Measurements from ENCODE around the gene HTT. TPM values are rescaled to one million over a fixed set of nuclear protein-coding genes. Genes with fewer than 3 reads are reported as not detected.

Gene HTT
- total and polyA plus RNA-seq, 9 of the 15 experiments (the other 6 are each of a cell fraction or from before 2014, with no cell fraction given) = 0.66 to 31.6 (median 14.7) TPM

GRCh38 chr4:3047464-3048286, 26.8 kb upstream of the HTT start (continued):
- TF ChIP-seq DDX20 (tag; IDR thresholded peaks at IDR 0.05; ENCODE audit: low read depth) (no peak), HOMEZ (CRISPR knock-in tag; IDR thresholded peaks at IDR 0.05) (no peak), HINFP (tag; conservative IDR thresholded peaks at IDR 0.05; ENCODE audit: low read depth) (no peak), CTCF (IDR thresholded peaks at IDR 0.05 in 2 of 3, conservative IDR thresholded peaks at IDR 0.05 in 1 of 3; ENCODE audit: insufficient read depth in 2 of 3, low read depth in 1 of 3, low read length in 3 of 3) (peak; percentile 81 to 83 (median 83)), TBL1XR1 (IDR thresholded peaks at IDR 0.05; ENCODE audit: low read length in 2 of 2) (no peak), ZNF668 (CRISPR knock-in tag; IDR thresholded peaks at IDR 0.05) (no peak), SIRT6 (IDR thresholded peaks at IDR 0.05; ENCODE audit: low read depth, low read length) (no peak), RBBP5 (IDR thresholded peaks at IDR 0.05; ENCODE audit: borderline replicate concordance, insufficient read depth, low read length, poor library complexity, severe bottlenecking) (no peak), RCOR1 (IDR thresholded peaks at IDR 0.05; ENCODE audit: borderline replicate concordance in 1 of 2, low read depth in 2 of 2, low read length in 2 of 2) (peak in 1 of 2 experiments; percentile 40; a peak in 1 of 4 replicates), CGGBP1 (CRISPR knock-in tag; IDR thresholded peaks at IDR 0.05) (no peak), RB1 (IDR thresholded peaks at IDR 0.05; ENCODE audit: low read depth) (peak; percentile 22; the same call in 1 of the 2 replicates), POLR2AphosphoS2 (IDR thresholded peaks at IDR 0.05; ENCODE audit: low read length) (no peak), PKNOX1 (IDR thresholded peaks at IDR 0.05) (no peak), JUND (IDR thresholded peaks at IDR 0.05; ENCODE audit: borderline replicate concordance, low read depth, low read length) (peak; percentile 70; the same call in 1 of the 2 replicates), JUND (tag; IDR thresholded peaks at IDR 0.05; ENCODE audit: borderline replicate concordance, low read depth, low read length) (peak; percentile 71; the same call in 2 of the 3 replicates), FOSL1 (tag; conservative IDR thresholded peaks at IDR 0.05) (peak; percentile 70), PURB (CRISPR knock-in tag; IDR thresholded peaks at IDR 0.05; ENCODE audit: low read depth) (no peak), ASH1L (IDR thresholded peaks at IDR 0.05; ENCODE audit: borderline replicate concordance, low read depth, partially characterized antibody) (no peak), RBM39 (optimal IDR thresholded peaks at IDR 0.05; ENCODE audit: low read depth, low read length) (no peak), KDM5B (IDR thresholded peaks at IDR 0.05; ENCODE audit: insufficient replicate concordance, low read depth, low read length) (no peak)
